SK-N-SH (cell line): ENCODE measurements around the gene KAT5.
A peak's percentile ranks its signal among the peaks of the same experiment; 100 is the strongest.

ENCODE experiments used
- CTCF ChIP-seq: fragments of 200-600 bp; sonication (generic); IDR thresholded peaks from 2 replicates; pipeline ENCODE4 v1.6.1; 2017; ENCODE audit warnings: antibody characterized with exemption, mild to moderate bottlenecking, moderate library complexity
- EZH2phosphoT487 ChIP-seq: fragments of 200-600 bp; sonication (generic); IDR thresholded peaks from 2 replicates; pipeline ENCODE4 v1.6.1; 2017; ENCODE audit warnings: low read depth, mixed run types, mild to moderate bottlenecking, antibody characterized with exemption, moderate library complexity, borderline replicate concordance
- SMC3 ChIP-seq: IDR thresholded peaks from 2 replicates; pipeline ENCODE4 v1.6.1; 2012; ENCODE audit warnings: low read depth, low read length, improper control_type of control experiment

GRCh38 chr11:65712633-65713076 lies 603 bp downstream of the KAT5 start:
- TF ChIP-seq SMC3 (peak; percentile 5; the same call in 1 of the 2 replicates), CTCF (no peak), EZH2phosphoT487 (no peak)
